GM18951 (cell line): ENCODE data around the gene CACNA1I.

ENCODE experiments used
- POLR2A ChIP-seq: IDR thresholded peaks from 4 replicates; pipeline ENCODE4 v1.6.1; 2011; ENCODE audit warnings: mild to moderate bottlenecking; ENCODE audit not compliant: insufficient read length, insufficient read depth; ENCODE audit errors: extremely low read depth
- in situ Hi-C: fragments of 300-500 bp; cut with MboI; formaldehyde crosslinking; loops from one replicate; pipeline ENCODE4 v1.12.0; 2022; ENCODE audit warnings: low sequenced_read_pairs, mixed read lengths, inconsistent platforms; ENCODE audit not compliant: unreplicated experiment

CACNA1I gene

GRCh38 chr22:39601180-39601535 is 30.6 kb downstream of the CACNA1I start:
- in situ Hi-C loops, result no loop called here
- TF ChIP-seq POLR2A, result no peak

- TF ChIP-seq POLR2A, result no peak
- in situ Hi-C loops, result no loop called here
Observed at GRCh38 chr22:39603345-39603744, 32.8 kb downstream of the CACNA1I start.

- in situ Hi-C loops, result no loop called here
- TF ChIP-seq POLR2A, result no peak
Observed at GRCh38 chr22:39610246-39610645, 39.7 kb downstream of the CACNA1I start.

GRCh38 chr22:39610766-39611165 is 40.2 kb downstream of the CACNA1I start:
- no peak for TF ChIP-seq POLR2A
- in situ Hi-C loops, result no loop called here

- in situ Hi-C loops, result no loop called here
- TF ChIP-seq POLR2A, result no peak
Observed at GRCh38 chr22:39611360-39611759, 40.8 kb downstream of the CACNA1I start.

- in situ Hi-C loops, result no loop called here
- no peak for TF ChIP-seq POLR2A
Observed at GRCh38 chr22:39612811-39613548, 42.4 kb downstream of the CACNA1I start.

GRCh38 chr22:39613549-39613921 is 43.0 kb downstream of the CACNA1I start:
- no peak for TF ChIP-seq POLR2A
- in situ Hi-C loops, result no loop called here

- in situ Hi-C loops, result no loop called here
- TF ChIP-seq POLR2A, result no peak
Observed at GRCh38 chr22:39614442-39614841, 43.9 kb downstream of the CACNA1I start.

- no peak for TF ChIP-seq POLR2A
- in situ Hi-C loops, result no loop called here
Observed at GRCh38 chr22:39616051-39616450, 45.5 kb downstream of the CACNA1I start.

- no peak for TF ChIP-seq POLR2A
- in situ Hi-C loops, result no loop called here
Observed at GRCh38 chr22:39616781-39617180, 46.2 kb downstream of the CACNA1I start.

- TF ChIP-seq POLR2A, result no peak
- in situ Hi-C loops, result no loop called here
Observed at GRCh38 chr22:39617342-39617741, 46.8 kb downstream of the CACNA1I start.

- no peak for TF ChIP-seq POLR2A
- in situ Hi-C loops, result no loop called here
Observed at GRCh38 chr22:39617970-39618757, 47.6 kb downstream of the CACNA1I start.

- TF ChIP-seq POLR2A, result no peak
- in situ Hi-C loops, result no loop called here
Observed at GRCh38 chr22:39618996-39619530, 48.5 kb downstream of the CACNA1I start.

GRCh38 chr22:39620924-39621690 is 50.6 kb downstream of the CACNA1I start:
- no peak for TF ChIP-seq POLR2A
- in situ Hi-C loops, result no loop called here

- no peak for TF ChIP-seq POLR2A
- in situ Hi-C loops, result no loop called here
Observed at GRCh38 chr22:39621826-39622225, 51.3 kb downstream of the CACNA1I start.
